GM12875 (cell line): ENCODE data around the gene CROCC2.

Experiments used
- H3K4me3 ChIP-seq: one replicate; pipeline ENCODE4 v1.5.1; 2011; ENCODE audit warnings: low read depth, low read length, control low read depth
- CTCF ChIP-seq: IDR thresholded peaks from 2 replicates; pipeline ENCODE4 v1.5.1; 2011; ENCODE audit warnings: low read depth, mild to moderate bottlenecking, control low read depth, inconsistent platforms, low read length, moderate library complexity, borderline replicate concordance; ENCODE audit not compliant: insufficient read depth

Gene CROCC2

GRCh38 chr2:240934701-240935102 lies 28.6 kb downstream of the CROCC2 start:
- TF ChIP-seq CTCF = no peak
- no peak overlapping the region for H3K4me3 ChIP-seq

- no peak for TF ChIP-seq CTCF
These were observed 29.2 kb downstream of the CROCC2 start for GRCh38 chr2:240935103-240935876.

GRCh38 chr2:240936106-240936505 lies 30.0 kb downstream of the CROCC2 start:
- TF ChIP-seq CTCF = no peak
- H3K4me3 ChIP-seq = no peak overlapping the region

More at GRCh38 chr2:240935103-240935876, 29.2 kb downstream of the CROCC2 start:
- H3K4me3 ChIP-seq = no peak overlapping the region

- TF ChIP-seq CTCF = no peak
- no peak overlapping the region for H3K4me3 ChIP-seq
These were observed 39.9 kb downstream of the CROCC2 start for GRCh38 chr2:240946046-240946445.

- H3K4me3 ChIP-seq = no peak overlapping the region
- no peak for TF ChIP-seq CTCF
These were observed 40.5 kb downstream of the CROCC2 start for GRCh38 chr2:240946654-240947053.

- no peak for TF ChIP-seq CTCF
- no peak overlapping the region for H3K4me3 ChIP-seq
These were observed 41.0 kb downstream of the CROCC2 start for GRCh38 chr2:240947176-240947575.

- TF ChIP-seq CTCF = no peak
- no peak overlapping the region for H3K4me3 ChIP-seq
These were observed 41.5 kb downstream of the CROCC2 start for GRCh38 chr2:240947607-240948006.
